B cell (primary cell): Measurements from ENCODE around the gene CCDC74A.

Experiments used
- CTCF ChIP-seq: fragments of 200-600 bp; IDR thresholded peaks from one replicate; pipeline ENCODE4 v1.8.0; 2022; ENCODE audit warnings: antibody characterized with exemption, mild to moderate bottlenecking
- EZH2 ChIP-seq: IDR thresholded peaks from 2 replicates; pipeline ENCODE4 v1.6.1; 2012; ENCODE audit warnings: borderline replicate concordance, low read depth, mild to moderate bottlenecking, moderate library complexity, low read length; ENCODE audit not compliant: insufficient read depth, poor library complexity, severe bottlenecking

GRCh38 chr2:131557558-131558321 is 30.1 kb downstream of the CCDC74A start:
- TF ChIP-seq CTCF = no peak
- no peak for TF ChIP-seq EZH2
